Body of pancreas (tissue), 4 donors: Measurements from ENCODE around the gene GSE1.

Source experiments
- POLR2A ChIP-seq, 3 donors: fragments of 450-650 bp; IDR thresholded peaks; one replicate each; pipeline ENCODE4 v1.6.1; 2016; ENCODE audit warnings: antibody characterized with exemption in 3 of 3, mild to moderate bottlenecking in 2 of 3
- TF ChIP-seq, protein P1 (sequence below), 7 experiments: fragments of 450-650 bp in 4 of 7; fragments of 200-600 bp in 3 of 7; sonication (generic) in 3 of 7; IDR thresholded peaks; one replicate each; pipeline ENCODE4 v1.5.1; 2016 to 2019; ENCODE audit warnings: antibody characterized with exemption in 7 of 7

DNA sequence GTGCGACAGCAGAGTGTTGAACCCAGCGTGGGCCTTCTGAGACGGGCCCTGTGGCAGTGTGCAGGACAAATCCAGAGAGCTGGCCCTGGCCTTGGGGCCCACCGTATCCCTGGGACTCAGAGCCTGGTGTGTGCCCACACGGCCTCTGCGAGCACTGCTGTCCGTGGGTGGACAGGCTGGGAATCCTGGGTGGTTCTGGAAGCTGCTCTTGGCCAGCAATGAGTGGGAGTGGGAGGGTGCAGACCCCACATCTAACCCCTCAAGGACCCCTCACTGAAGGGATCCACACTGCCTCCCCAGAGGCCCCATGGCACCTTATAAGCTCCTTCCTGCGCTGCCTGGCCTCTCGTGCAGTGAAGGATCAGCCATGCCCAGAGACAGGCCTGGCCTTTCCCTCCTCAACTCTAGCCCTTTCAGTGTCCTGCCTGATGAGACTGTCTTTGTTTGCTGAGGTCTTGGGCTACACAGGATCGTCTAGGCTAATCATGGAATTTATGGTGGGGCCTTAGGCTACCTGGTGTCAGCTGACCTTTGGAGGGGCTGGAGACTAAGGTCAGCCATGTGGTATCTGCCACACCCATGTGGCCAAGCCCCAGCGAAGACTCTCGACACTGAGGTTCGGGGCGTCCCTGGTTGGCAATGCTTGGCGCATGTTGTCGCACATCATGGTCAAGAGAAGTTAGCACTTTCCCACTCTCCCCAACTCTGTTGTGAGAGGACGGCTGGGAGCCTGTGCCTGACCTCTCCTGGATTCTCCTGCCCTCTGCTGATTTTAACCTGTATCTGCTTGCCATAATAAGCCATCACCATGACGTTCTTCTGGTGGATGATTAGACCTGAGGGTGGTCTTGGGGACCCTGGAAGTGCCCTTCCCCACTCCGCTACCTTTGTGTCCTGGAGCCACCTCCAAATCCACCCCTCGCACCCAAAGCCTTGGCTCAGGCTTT, 92.1 kb downstream of the GSE1 start:
- TF ChIP-seq, protein P1, sequence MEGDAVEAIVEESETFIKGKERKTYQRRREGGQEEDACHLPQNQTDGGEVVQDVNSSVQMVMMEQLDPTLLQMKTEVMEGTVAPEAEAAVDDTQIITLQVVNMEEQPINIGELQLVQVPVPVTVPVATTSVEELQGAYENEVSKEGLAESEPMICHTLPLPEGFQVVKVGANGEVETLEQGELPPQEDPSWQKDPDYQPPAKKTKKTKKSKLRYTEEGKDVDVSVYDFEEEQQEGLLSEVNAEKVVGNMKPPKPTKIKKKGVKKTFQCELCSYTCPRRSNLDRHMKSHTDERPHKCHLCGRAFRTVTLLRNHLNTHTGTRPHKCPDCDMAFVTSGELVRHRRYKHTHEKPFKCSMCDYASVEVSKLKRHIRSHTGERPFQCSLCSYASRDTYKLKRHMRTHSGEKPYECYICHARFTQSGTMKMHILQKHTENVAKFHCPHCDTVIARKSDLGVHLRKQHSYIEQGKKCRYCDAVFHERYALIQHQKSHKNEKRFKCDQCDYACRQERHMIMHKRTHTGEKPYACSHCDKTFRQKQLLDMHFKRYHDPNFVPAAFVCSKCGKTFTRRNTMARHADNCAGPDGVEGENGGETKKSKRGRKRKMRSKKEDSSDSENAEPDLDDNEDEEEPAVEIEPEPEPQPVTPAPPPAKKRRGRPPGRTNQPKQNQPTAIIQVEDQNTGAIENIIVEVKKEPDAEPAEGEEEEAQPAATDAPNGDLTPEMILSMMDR (IDR thresholded peaks at IDR 0.05), result peak in 4 of 7 experiments; percentile 19 to 40 (median 22)
- no peak for TF ChIP-seq POLR2A (IDR thresholded peaks at IDR 0.05)
